ENCODE results near the gene DAPK1. TPM values are rescaled to one million over a fixed set of nuclear protein-coding genes. Genes with fewer than 3 reads are reported as not detected.

The DAPK1 gene
- total RNA-seq, 4 donors from 2014 or later: 5.4 to 13.4 (median 9.8) TPM

GRCh38 chr9:87464992-87465378 is 32.7 kb upstream of the DAPK1 start:
- H3K27ac ChIP-seq: no peak overlapping the region
- no peak for TF ChIP-seq EP300 (IDR thresholded peaks at IDR 0.05)
- TF ChIP-seq, protein P1, sequence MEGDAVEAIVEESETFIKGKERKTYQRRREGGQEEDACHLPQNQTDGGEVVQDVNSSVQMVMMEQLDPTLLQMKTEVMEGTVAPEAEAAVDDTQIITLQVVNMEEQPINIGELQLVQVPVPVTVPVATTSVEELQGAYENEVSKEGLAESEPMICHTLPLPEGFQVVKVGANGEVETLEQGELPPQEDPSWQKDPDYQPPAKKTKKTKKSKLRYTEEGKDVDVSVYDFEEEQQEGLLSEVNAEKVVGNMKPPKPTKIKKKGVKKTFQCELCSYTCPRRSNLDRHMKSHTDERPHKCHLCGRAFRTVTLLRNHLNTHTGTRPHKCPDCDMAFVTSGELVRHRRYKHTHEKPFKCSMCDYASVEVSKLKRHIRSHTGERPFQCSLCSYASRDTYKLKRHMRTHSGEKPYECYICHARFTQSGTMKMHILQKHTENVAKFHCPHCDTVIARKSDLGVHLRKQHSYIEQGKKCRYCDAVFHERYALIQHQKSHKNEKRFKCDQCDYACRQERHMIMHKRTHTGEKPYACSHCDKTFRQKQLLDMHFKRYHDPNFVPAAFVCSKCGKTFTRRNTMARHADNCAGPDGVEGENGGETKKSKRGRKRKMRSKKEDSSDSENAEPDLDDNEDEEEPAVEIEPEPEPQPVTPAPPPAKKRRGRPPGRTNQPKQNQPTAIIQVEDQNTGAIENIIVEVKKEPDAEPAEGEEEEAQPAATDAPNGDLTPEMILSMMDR (IDR thresholded peaks at IDR 0.05): no peak
- no peak for TF ChIP-seq POLR2A (IDR thresholded peaks at IDR 0.05)
- TF ChIP-seq POLR2AphosphoS5 (IDR thresholded peaks at IDR 0.05): no peak
- no peak overlapping the region for H3K4me3 ChIP-seq
- 95% methylated on average over 1 of the region's 1 CpG for WGBS
- no peaks in the 10 kb centered on the region for H3K9me3 ChIP-seq
- no peaks in the 10 kb centered on the region for H3K36me3 ChIP-seq
- H3K27me3 ChIP-seq: no peaks in the 10 kb centered on the region
- DNase-seq (ENCODE audit: low spot score in 2 of 2): no peak
- H3K4me1 ChIP-seq: peaks cover 20% of the 10 kb centered on the region

GRCh38 chr9:87465816-87466215 is 31.9 kb upstream of the DAPK1 start:
- Histone ChIP-seq H3K36me3 (no peaks in the 10 kb centered on the region), H3K4me1 (peaks cover 20% of the 10 kb centered on the region), H3K9me3 (no peaks in the 10 kb centered on the region), H3K27me3 (no peaks in the 10 kb centered on the region), H3K4me3 (no peak overlapping the region), H3K27ac (no peak overlapping the region)
- WGBS: 61% methylated on average over 3 of the region's 3 CpGs
- no peak for DNase-seq (ENCODE audit: low spot score in 2 of 2)
- no peak for TF ChIP-seq EP300 (IDR thresholded peaks at IDR 0.05)
- TF ChIP-seq, protein P1 (IDR thresholded peaks at IDR 0.05): no peak
- no peak for TF ChIP-seq POLR2A (IDR thresholded peaks at IDR 0.05)
- no peak for TF ChIP-seq POLR2AphosphoS5 (IDR thresholded peaks at IDR 0.05)

DNA sequence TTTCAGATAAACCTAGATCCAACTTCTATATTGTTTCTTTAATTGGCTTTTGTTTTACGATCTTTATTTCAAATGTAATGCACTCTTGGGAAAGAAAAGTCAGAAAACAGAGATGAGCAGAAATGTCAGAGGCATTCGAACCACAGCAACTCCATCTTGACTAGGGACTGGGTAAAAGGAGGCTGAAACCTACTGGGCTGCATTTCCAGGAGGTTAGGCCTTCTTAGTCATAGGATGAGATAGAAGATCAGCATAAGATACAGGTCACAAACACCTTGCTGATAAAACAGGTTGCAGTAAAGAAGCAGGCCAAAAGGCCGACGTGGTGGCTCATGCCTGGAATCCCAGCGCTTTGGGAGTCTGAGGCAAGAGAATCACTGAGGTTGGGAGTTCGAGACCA is 30.5 kb upstream of the DAPK1 start:
- WGBS: 94% methylated on average over 6 of the region's 6 CpGs
- Histone ChIP-seq H3K27me3 (no peaks in the 10 kb centered on the region), H3K27ac (no peak overlapping the region), H3K36me3 (no peaks in the 10 kb centered on the region), H3K9me3 (no peaks in the 10 kb centered on the region), H3K4me3 (no peak overlapping the region), H3K4me1 (peaks cover 20% of the 10 kb centered on the region)
- DNase-seq (ENCODE audit: low spot score in 2 of 2): no peak
- TF ChIP-seq, protein P1 (IDR thresholded peaks at IDR 0.05): no peak
- TF ChIP-seq EP300 (IDR thresholded peaks at IDR 0.05) (no peak), POLR2AphosphoS5 (IDR thresholded peaks at IDR 0.05) (no peak), POLR2A (IDR thresholded peaks at IDR 0.05) (no peak)

GRCh38 chr9:87469793-87470465 is 27.7 kb upstream of the DAPK1 start:
- Histone ChIP-seq H3K4me1 (peaks cover 8% of the 10 kb centered on the region), H3K27ac (no peak overlapping the region), H3K9me3 (no peaks in the 10 kb centered on the region), H3K4me3 (no peak overlapping the region), H3K36me3 (no peaks in the 10 kb centered on the region), H3K27me3 (no peaks in the 10 kb centered on the region)
- 87% methylated on average over 3 of the region's 3 CpGs for WGBS
- no peak for DNase-seq (ENCODE audit: low spot score in 2 of 2)
- TF ChIP-seq EP300 (IDR thresholded peaks at IDR 0.05): no peak
- no peak for TF ChIP-seq POLR2A (IDR thresholded peaks at IDR 0.05)

- Histone ChIP-seq H3K4me1 (peaks cover 2% of the 10 kb centered on the region), H3K36me3 (no peaks in the 10 kb centered on the region), H3K27ac (no peak overlapping the region), H3K9me3 (no peaks in the 10 kb centered on the region), H3K27me3 (no peaks in the 10 kb centered on the region), H3K4me3 (no peak overlapping the region)
- DNase-seq (ENCODE audit: low spot score in 2 of 2): no peak
- 73% methylated on average over 2 of the region's 2 CpGs for WGBS
- TF ChIP-seq, protein P1 (IDR thresholded peaks at IDR 0.05): no peak
- TF ChIP-seq POLR2AphosphoS5 (IDR thresholded peaks at IDR 0.05): no peak
- TF ChIP-seq EP300 (IDR thresholded peaks at IDR 0.05): no peak
- TF ChIP-seq POLR2A (IDR thresholded peaks at IDR 0.05): no peak
Observed at GRCh38 chr9:87471746-87472145, 25.9 kb upstream of the DAPK1 start.

DNA sequence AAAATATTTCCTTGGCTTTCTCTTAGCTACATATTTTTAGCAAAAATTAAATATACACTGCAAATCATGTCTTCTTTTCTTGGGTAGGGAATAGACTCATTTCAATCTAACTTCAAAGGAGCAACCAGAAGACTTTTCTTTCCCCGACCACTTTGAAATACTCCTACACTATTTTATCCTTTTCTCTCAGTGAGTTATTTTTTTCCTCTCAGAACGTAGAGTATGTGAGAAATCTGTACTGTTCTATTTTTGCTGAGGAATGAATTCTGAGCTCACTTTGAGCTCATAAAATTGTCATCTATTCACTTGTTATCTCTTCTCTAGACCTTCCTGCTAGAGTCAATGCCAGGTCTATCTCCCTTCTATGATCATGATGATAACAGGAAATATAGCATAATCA is 22.2 kb upstream of the DAPK1 start:
- Histone ChIP-seq H3K4me3 (no peak overlapping the region), H3K27ac (no peak overlapping the region), H3K27me3 (no peaks in the 10 kb centered on the region), H3K36me3 (no peaks in the 10 kb centered on the region), H3K4me1 (no peaks in the 10 kb centered on the region), H3K9me3 (no peaks in the 10 kb centered on the region)
- WGBS: 54% methylated on average over 2 of the region's 2 CpGs
- no peak for DNase-seq (ENCODE audit: low spot score in 2 of 2)
- TF ChIP-seq POLR2A (IDR thresholded peaks at IDR 0.05) (no peak), EP300 (IDR thresholded peaks at IDR 0.05) (no peak), POLR2AphosphoS5 (IDR thresholded peaks at IDR 0.05) (no peak)
- TF ChIP-seq, protein P1 (IDR thresholded peaks at IDR 0.05): no peak

Measured in suprapubic skin (tissue), 4 donors.